ENCODE data around the gene PPP1R14B. TPM values are rescaled to one million over a fixed set of nuclear protein-coding genes. Genes with fewer than 3 reads are reported as not detected.

The PPP1R14B gene
- total RNA-seq, 4 donors from 2014 or later = 78.7 to 101 (median 99.0) TPM

- H3K4me3 ChIP-seq = peak overlapping the region in 2 of 4 donors; percentile 86 to 89
- H3K27me3 ChIP-seq = no peaks in the 10 kb centered on the region
- no peak for DNase-seq
- TF ChIP-seq POLR2A (IDR thresholded peaks at IDR 0.05) (no peak), CTCF (IDR thresholded peaks at IDR 0.05) (no peak)
- peak overlapping the region; percentile 90 to 94 (median 92) for H3K27ac ChIP-seq
- peaks cover 0 to 61% (median 22%) of the 10 kb centered on the region in 4 donors for H3K4me1 ChIP-seq
- H3K9me3 ChIP-seq = no peaks in the 10 kb centered on the region
- no peaks in the 10 kb centered on the region for H3K36me3 ChIP-seq
Observed at GRCh38 chr11:64229090-64229743, 17.5 kb downstream of the PPP1R14B start.

DNA sequence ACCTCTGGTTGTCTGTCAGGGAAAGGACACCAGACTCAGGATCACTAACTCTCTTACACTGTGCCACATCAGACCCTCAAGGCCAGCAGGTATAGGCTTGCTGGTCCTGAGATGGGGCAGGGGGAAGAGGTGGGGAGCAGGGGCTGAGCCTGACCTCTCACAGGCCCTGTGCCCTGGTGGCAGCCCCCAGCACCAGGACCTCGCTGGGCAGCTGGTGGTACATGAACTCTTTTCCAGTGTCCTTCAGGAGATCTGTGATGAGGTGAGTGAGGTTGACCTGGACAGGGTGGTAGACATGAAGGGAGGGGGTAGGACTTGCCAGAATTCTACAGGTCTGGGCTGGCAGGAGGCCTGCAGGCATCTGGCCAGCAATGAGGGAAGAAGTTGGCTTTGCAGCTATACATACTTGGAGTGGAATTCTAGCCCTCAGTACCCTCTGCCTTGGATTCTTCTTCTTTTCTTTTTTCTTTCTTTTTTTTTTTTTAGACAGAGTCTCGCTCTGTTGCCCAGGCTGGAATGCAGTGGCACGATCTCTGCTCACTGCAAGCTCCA lies 19.3 kb downstream of the PPP1R14B start:
- Histone ChIP-seq H3K4me1 (peaks cover 0 to 49% (median 15%) of the 10 kb centered on the region in 4 donors), H3K27ac (peak overlapping the region; percentile 86 to 97 (median 92)), H3K4me3 (peak overlapping the region; percentile 67 to 87 (median 76)), H3K27me3 (no peaks in the 10 kb centered on the region), H3K9me3 (no peaks in the 10 kb centered on the region), H3K36me3 (peaks cover 0 to 6% (median 0%) of the 10 kb centered on the region in 3 donors)
- DNase-seq = no peak
- no peak for TF ChIP-seq POLR2A (IDR thresholded peaks at IDR 0.05)
- TF ChIP-seq CTCF (IDR thresholded peaks at IDR 0.05) = no peak

GRCh38 chr11:64226507-64227051 lies 20.2 kb downstream of the PPP1R14B start:
- TF ChIP-seq POLR2A (IDR thresholded peaks at IDR 0.05) (no peak), CTCF (IDR thresholded peaks at IDR 0.05) (peak in 1 of 6 experiments; percentile 8)
- peaks cover 0 to 10% (median 0%) of the 10 kb centered on the region in 3 donors for H3K36me3 ChIP-seq
- H3K27ac ChIP-seq = peak overlapping the region; percentile 86 to 97 (median 92)
- peak; percentile 77 to 89 (median 85) for DNase-seq
- H3K9me3 ChIP-seq = no peaks in the 10 kb centered on the region
- H3K27me3 ChIP-seq = no peaks in the 10 kb centered on the region
- H3K4me1 ChIP-seq = peaks cover 0 to 41% (median 13%) of the 10 kb centered on the region in 4 donors
- peak overlapping the region; percentile 67 to 87 (median 76) for H3K4me3 ChIP-seq

- peak; percentile 92 to 97 (median 97) for DNase-seq
- Histone ChIP-seq H3K4me3 (peak within 1 kb of the TSS; percentile 67 to 87 (median 76)), H3K4me1 (peaks cover 0 to 37% (median 12%) of the 10 kb centered on the region in 4 donors), H3K9me3 (no peaks in the 10 kb centered on the region), H3K27ac (peak within 1 kb of the TSS; percentile 86 to 97 (median 92)), H3K36me3 (peaks cover 0 to 18% (median 0%) of the 10 kb centered on the region in 3 donors), H3K27me3 (no peaks in the 10 kb centered on the region)
- peak; percentile 90 to 91 for TF ChIP-seq POLR2A (IDR thresholded peaks at IDR 0.05)
- peak in 1 of 6 experiments; percentile 3 for TF ChIP-seq CTCF (IDR thresholded peaks at IDR 0.05)
Observed at GRCh38 chr11:64225608-64226506, 20.9 kb downstream of the PPP1R14B start, which contains the start of the genes NUDT22 and TRPT1. NUDT22 (plus strand) TSS chr11:64226274; CDS start chr11:64226653, 379 bp downstream. TRPT1 (minus strand) TSS chr11:64226186; CDS start chr11:64225860, 326 bp downstream.

All from Peyer's patch (tissue), 4 donors.